Liver (tissue), 3 donors: ENCODE measurements around the gene RB1.

Source experiments
- ATF3 ChIP-seq: IDR thresholded peaks from 2 replicates; pipeline ENCODE4 v1.6.1; 2016; ENCODE audit warnings: antibody characterized with exemption
- CTCF ChIP-seq: fragments of 150-350 bp; IDR thresholded peaks from 2 replicates; pipeline ENCODE4 v1.5.1; 2017; ENCODE audit warnings: improper control_type of control experiment, low read depth, low read length; ENCODE audit not compliant: missing input control
- EGR1 ChIP-seq, 2 donors: IDR thresholded peaks; 2 replicates each; pipeline ENCODE4 v1.6.1; 2016 to 2018; ENCODE audit warnings: antibody characterized with exemption in 2 of 2, low read depth in 2 of 2
- FOXA1 ChIP-seq: IDR thresholded peaks from 2 replicates; pipeline ENCODE4 v1.6.1; 2016; ENCODE audit warnings: antibody characterized with exemption
- GABPA ChIP-seq, 2 donors: IDR thresholded peaks in 1 of 2; conservative IDR thresholded peaks in 1 of 2; 2 replicates each; pipeline ENCODE4 v1.6.1; 2016; ENCODE audit warnings: antibody characterized with exemption in 2 of 2, mild to moderate bottlenecking in 1 of 2, moderate library complexity in 1 of 2
- JUND ChIP-seq, 2 donors: IDR thresholded peaks; 2 replicates each; pipeline ENCODE4 v1.6.1; 2016; ENCODE audit warnings: antibody characterized with exemption in 2 of 2
- NR2F2 ChIP-seq: IDR thresholded peaks from 2 replicates; pipeline ENCODE4 v1.6.1; 2016; ENCODE audit warnings: antibody characterized with exemption
- RAD21 ChIP-seq, 2 donors: IDR thresholded peaks; 2 replicates each; pipeline ENCODE4 v1.6.1; 2016; ENCODE audit warnings: antibody characterized with exemption in 2 of 2, mild to moderate bottlenecking in 2 of 2
- REST ChIP-seq: IDR thresholded peaks from 2 replicates; pipeline ENCODE4 v1.6.1; 2016; ENCODE audit warnings: antibody characterized with exemption, mild to moderate bottlenecking
- TAF1 ChIP-seq: conservative IDR thresholded peaks from 2 replicates; pipeline ENCODE4 v1.6.1; 2016; ENCODE audit warnings: antibody characterized with exemption, mild to moderate bottlenecking
- YY1 ChIP-seq: IDR thresholded peaks from 2 replicates; pipeline ENCODE4 v1.6.1; 2016; ENCODE audit warnings: antibody characterized with exemption, mild to moderate bottlenecking
- ZBTB33 ChIP-seq: IDR thresholded peaks from 2 replicates; pipeline ENCODE4 v1.6.1; 2016; ENCODE audit warnings: antibody characterized with exemption
- donor health status: healthy.
- donor health status: healthy.

GRCh38 chr13:48370815-48371214 lies 67.3 kb downstream of the RB1 start:
- TF ChIP-seq CTCF, result no peak
- TF ChIP-seq GABPA (IDR thresholded peaks at IDR 0.05 in 1 of 2, conservative IDR thresholded peaks at IDR 0.05 in 1 of 2), result no peak
- TF ChIP-seq ATF3, result no peak
- TF ChIP-seq TAF1, result no peak
- TF ChIP-seq REST, result no peak
- TF ChIP-seq JUND (IDR thresholded peaks at IDR 0.05), result no peak
- no peak for TF ChIP-seq YY1
- no peak for TF ChIP-seq FOXA1
- no peak for TF ChIP-seq NR2F2
- no peak for TF ChIP-seq ZBTB33
- TF ChIP-seq EGR1 (IDR thresholded peaks at IDR 0.05; ENCODE audit: low read depth in 2 of 2), result no peak
- TF ChIP-seq RAD21 (IDR thresholded peaks at IDR 0.05), result no peak
